GM12891 (cell line): ENCODE results near the gene TRIO.
A peak's percentile ranks its signal among the peaks of the same experiment; 100 is the strongest.

ENCODE experiments used
- DNase-seq: peaks from one replicate; pipeline ENCODE4 v3.0.0; 2011; ENCODE audit warnings: low spot score; ENCODE audit not compliant: insufficient read length
- FAIRE-seq: peaks from 2 replicates; lab custom pipeline; 2011; peaks lifted over from hg19 to GRCh38; lab: Jason Lieb, UNC
- PAX5 ChIP-seq: IDR thresholded peaks from 2 replicates; pipeline ENCODE4 v1.6.1; 2011; ENCODE audit warnings: low read length, moderate library complexity, mild to moderate bottlenecking; ENCODE audit not compliant: insufficient read depth, severe bottlenecking
- POLR2A ChIP-seq: IDR thresholded peaks from 2 replicates; pipeline ENCODE4 v1.6.1; 2011; ENCODE audit warnings: low read depth, low read length, control low read depth
- POLR2AphosphoS5 ChIP-seq: IDR thresholded peaks from 2 replicates; pipeline ENCODE4 v1.6.1; 2011; ENCODE audit warnings: low read depth, low read length, control low read depth
- POU2F2 ChIP-seq: IDR thresholded peaks from 2 replicates; pipeline ENCODE4 v1.6.1; 2011; ENCODE audit warnings: low read depth, mild to moderate bottlenecking, control low read depth, low read length, moderate library complexity
- SPI1 ChIP-seq: IDR thresholded peaks from 2 replicates; pipeline ENCODE4 v1.6.1; 2011; ENCODE audit warnings: low read depth, low read length, control low read depth
- TAF1 ChIP-seq: IDR thresholded peaks from 2 replicates; pipeline ENCODE4 v1.6.1; 2011; ENCODE audit warnings: low read depth, low read length, control low read depth

TRIO gene

DNA sequence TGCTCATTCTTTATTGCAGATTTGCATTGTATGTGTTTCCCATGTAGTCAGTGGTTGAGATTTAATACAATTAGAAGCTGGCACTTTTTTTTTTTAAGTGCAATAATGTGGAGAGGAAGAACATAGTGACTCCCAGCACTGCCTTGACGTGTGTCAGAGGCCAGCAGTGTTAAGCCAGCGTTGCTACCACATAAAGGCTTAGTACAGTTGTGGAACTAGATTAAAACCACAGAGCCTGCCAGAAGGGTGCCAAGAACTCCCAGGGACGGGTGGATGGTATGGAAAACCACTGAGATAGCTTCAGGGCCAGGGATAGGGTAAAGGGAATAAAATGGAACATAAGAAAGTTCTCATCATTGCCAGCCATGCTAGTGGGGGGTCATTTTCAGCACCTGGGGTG is 142.9 kb downstream of the TRIO start:
- no peak for FAIRE-seq

DNA sequence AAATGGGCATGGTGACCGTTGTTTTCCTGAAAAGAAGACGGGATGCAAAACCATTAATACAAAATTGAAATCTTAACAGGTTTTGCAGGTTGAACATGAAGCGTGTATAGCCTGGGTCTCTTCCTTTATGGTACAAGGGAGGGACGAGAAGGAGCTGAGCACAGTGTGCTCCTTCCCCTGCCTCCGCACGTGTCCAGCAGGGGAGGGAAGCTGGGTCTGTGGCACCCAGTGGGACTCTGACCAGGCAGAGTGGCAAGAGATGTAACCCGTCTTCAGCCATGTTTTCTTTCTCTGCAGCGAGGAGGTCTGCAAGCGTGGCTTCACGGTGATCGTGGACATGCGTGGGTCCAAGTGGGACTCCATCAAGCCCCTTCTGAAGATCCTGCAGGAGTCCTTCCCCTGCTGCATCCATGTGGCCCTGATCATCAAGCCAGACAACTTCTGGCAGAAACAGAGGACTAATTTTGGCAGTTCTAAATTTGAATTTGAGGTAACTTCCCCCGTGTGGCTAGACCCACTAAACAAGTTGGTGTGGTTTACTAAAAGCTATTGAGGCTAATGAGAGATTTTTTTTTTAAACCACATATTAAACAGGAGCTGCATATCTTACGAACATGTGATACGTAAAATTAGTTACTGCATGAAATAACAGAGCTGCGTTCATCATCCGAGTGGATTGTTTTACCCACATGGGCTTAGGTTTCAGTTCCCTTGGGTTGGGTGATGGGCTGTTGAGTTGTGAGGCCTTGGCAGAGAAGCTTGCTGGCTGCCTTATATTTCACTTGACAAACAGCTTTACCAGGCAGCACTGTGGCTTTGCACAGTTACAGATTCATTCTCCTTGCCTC is 143.7 kb downstream of the TRIO start:
- peak; percentile 74 for FAIRE-seq

More for the DNA sequence above, 142.9 kb downstream of the TRIO start:
- no peak for DNase-seq
- no peak for TF ChIP-seq PAX5
- TF ChIP-seq POLR2A, result no peak
- no peak for TF ChIP-seq POLR2AphosphoS5
- TF ChIP-seq SPI1, result no peak
- no peak for TF ChIP-seq TAF1
- TF ChIP-seq POU2F2, result no peak

DNA sequence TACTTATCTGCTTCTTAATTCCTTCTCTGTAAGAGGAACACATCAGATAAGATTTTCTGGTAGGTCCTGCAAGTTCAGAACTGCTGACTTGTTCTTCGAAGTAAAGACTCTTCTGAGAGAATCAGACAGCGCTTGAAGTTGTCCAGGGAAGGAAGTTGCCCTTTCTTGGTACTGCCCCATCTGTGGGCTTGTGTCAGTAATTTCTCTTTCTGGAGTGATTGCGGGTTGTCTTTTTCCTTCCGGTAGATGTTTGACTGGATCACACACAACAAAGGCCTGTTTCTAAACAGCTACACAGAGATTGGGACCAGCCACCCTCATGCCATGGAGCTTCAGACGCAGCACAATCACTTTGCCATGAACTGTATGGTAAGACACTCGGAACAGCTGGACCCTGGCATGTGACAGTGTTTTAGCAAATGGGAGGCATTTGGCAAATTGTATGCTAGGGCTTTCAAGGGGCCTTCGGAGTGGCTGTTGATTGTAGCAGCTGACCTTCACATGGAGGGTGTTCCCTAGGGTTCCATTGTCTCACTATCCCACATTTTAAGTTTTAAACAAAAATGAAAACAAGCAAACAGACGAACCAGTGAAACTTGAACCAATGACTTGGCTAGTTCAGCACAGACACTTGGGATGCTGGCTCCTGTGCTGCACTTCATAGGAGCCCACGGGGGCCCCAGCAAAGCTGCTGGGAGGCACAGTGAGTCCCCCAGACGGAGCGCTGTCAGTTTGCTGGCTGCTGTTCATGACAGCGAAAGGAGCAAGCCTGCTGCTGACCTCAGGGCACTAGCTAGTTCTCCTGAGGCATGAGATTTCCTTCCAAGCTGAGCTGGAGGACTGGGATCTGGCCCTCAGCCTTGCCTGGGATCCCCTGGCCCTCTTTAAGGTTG is 149.9 kb downstream of the TRIO start:
- DNase-seq, result no peak
- TF ChIP-seq PAX5, result no peak
- TF ChIP-seq POLR2A, result no peak
- no peak for TF ChIP-seq TAF1
- TF ChIP-seq POLR2AphosphoS5, result no peak
- no peak for TF ChIP-seq SPI1
- no peak for TF ChIP-seq POU2F2
- FAIRE-seq, result no peak

More for the DNA sequence above, 143.7 kb downstream of the TRIO start:
- TF ChIP-seq SPI1, result peak; percentile 95
- no peak for TF ChIP-seq POLR2AphosphoS5
- TF ChIP-seq POU2F2, result peak; percentile 42; the same call in 1 of the 2 replicates
- no peak for DNase-seq

DNA sequence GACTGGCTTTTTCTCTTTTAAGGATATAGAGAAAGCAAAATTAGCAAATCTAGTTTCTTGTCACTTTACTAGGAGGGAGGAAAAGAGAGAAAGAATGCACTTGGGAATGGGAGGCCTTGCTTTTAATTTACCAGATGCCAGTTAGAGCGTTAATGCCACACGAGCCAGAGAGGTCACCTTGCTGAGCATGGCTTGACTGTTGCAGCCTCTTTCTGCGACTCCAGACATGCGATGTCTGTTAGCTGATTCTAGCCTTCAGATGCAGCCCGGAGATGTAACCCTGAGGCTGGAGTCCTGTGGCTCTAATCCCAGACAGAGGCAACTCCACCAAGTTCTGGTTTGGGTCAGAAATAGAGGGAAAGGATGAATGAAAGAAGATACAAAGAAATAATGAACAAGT is 152.5 kb downstream of the TRIO start:
- no peak for TF ChIP-seq PAX5
- TF ChIP-seq POLR2A, result no peak
- TF ChIP-seq TAF1, result no peak
- DNase-seq (no peak), FAIRE-seq (no peak)

DNA sequence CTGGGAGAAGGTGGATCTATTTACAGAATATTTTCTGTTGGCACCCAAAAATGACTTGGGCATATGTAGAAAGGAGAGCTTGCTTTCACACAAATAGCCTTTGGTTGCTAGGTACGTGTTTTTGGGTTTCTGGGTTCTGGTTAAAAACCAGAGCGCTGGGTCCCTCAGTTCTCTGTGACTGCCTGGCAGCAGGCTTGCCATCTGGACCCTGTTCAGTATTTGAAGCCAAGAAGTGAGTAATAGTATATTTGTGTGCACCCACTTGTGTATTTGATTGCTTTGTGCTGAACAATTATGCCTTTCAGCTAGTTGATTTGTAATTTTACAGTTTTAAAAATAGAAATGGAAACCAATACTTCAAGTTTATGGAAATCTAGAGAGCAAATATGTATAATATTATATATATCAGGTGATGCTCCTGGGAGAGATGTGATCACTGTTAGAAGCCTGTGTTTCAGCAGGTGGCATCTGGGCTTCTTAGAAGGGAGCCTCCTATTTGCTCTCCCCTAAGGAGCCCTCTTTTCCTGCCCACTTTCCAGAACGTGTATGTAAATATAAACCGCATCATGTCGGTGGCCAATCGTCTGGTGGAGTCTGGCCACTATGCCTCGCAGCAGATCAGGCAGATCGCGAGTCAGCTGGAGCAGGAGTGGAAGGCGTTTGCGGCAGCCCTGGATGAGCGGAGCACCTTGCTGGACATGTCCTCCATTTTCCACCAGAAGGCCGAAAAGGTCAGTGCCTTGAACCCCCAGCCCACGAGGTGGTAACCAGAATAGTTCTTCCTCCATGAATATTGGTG is 153.6 kb downstream of the TRIO start:
- DNase-seq, result no peak
- TF ChIP-seq POU2F2, result no peak
- no peak for TF ChIP-seq POLR2A
- no peak for TF ChIP-seq POLR2AphosphoS5
- TF ChIP-seq TAF1, result no peak
- no peak for TF ChIP-seq SPI1
- TF ChIP-seq PAX5, result no peak
- FAIRE-seq, result no peak

DNA sequence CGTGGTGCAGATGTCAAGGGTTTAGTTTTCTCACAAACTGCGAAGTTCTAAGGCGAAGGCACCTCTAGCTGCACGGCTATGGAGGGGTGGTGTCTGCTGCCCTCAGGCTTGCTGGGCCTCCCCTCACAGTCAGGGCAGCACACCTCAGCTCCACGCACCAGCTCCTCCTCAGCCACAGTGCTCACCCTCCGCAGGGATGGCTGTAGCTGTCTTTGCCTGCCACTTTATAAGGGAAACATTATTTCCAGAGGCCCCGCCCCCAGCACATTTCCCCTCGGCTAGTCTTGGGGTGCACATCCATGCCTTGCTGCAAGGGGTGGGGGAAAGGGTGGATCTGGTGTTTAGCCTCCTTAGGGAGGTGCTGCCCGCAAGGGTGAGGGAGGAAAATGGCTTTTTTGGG is 154.6 kb downstream of the TRIO start:
- TF ChIP-seq POU2F2 (no peak), SPI1 (no peak), PAX5 (no peak), POLR2A (no peak), POLR2AphosphoS5 (no peak), TAF1 (no peak)
- no peak for FAIRE-seq
- DNase-seq, result no peak

DNA sequence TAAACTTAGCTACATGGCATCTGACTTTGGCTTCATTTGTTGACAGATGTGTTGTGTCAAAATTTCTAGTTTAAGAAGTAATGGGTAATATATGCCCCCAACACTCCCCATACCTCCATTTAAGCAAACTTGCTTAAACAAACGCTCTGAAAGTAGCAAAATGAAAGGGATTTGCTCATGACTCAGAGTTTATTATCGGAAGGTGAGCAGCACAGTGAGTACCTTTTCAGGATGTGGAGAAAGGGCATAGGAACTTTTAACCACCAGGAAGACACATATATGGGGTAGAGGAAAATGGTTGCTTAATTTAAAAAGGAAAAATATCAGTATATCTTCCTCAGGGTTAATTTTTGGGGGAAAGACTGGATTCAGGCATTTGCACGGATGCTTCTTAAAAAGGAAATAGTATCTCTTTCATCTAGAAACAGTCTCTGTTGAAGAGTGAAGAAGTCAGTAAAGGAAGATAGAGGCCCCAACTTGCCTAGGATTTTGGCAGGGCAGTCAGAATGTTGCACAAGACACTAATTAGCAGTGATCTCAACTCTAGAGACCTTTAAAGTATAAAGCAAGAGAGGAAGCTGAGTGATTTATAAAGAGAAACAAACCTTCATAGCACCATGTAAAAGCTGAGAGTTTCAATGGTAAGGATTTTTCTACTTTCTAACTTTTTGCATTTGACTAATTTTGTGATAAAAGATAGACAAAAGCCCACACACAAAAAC is 155.1 kb downstream of the TRIO start:
- TF ChIP-seq TAF1, result no peak
- FAIRE-seq (no peak), DNase-seq (no peak)

DNA sequence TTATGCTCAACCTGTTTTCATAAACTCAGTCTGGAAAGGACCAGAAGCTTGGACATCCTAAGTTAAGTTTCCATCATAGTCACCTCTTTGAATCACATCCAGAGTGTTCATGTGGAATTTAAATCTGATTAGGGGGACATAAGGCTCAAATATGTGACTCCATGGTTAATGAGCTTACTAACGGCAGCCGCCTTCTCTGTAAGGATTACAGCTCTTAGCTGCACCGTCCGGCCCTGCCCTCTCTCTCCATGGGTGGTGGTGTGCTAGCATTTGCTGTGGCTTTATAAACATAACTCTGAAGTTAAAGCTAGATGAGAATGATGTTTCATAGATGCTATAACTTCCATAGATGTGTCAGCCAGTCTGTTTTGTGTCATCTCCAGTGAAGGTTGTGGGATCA is 156.5 kb downstream of the TRIO start:
- no peak for FAIRE-seq
- TF ChIP-seq POU2F2, result no peak

DNA sequence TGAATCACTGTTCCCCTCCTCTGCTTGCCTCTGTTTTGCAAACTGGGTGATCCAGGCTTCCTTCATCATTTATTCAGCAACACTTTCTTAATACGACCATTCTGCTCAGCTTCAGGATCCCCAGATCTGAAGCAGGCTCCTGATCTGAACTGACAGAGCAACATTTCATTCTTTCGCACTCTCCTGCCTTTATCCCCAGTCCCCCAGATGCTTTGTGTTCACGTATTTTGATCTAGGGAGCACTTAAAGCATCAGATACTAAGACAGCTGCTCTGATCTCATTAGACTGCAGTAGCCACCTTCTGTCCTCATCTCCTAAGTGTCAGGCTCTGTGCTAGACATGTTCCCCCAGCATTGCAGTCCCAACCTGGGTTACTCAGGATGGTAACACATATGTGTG is 158.0 kb downstream of the TRIO start:
- DNase-seq (no peak), FAIRE-seq (no peak)
- TF ChIP-seq TAF1, result no peak
- TF ChIP-seq POU2F2, result no peak
- TF ChIP-seq SPI1, result no peak
- TF ChIP-seq POLR2AphosphoS5, result no peak
- no peak for TF ChIP-seq POLR2A
- no peak for TF ChIP-seq PAX5

More for the DNA sequence above, 156.5 kb downstream of the TRIO start:
- no peak for DNase-seq
